Lung (tissue), 12 donors: ENCODE results near the gene PDCD7. TPM values are rescaled to one million over a fixed set of nuclear protein-coding genes. Genes with fewer than 3 reads are reported as not detected.
"Not testable (repeated sequence)": the region's sequence is repeated elsewhere in the genome, so short reads cannot be mapped to it uniquely, and the experiment has no call there.

Experiments used
- ATAC-seq: fragments of 200-7000 bp; cut with Tn5 transposase; one replicate; pipeline ENCODE4 v1.9.1; 2020; ENCODE audit warnings: moderate number of reproducible peaks; ENCODE audit not compliant: insufficient read depth, low FRiP score
- DNase-seq, 3 donors: peaks; one replicate each; pipeline ENCODE4 v3.0.0-alpha.2; 2013 to 2017
- H3K27ac ChIP-seq, 2 donors: one replicate each; pipeline ENCODE4 v1.5.1; 2013; ENCODE audit warnings: mild to moderate bottlenecking in 2 of 2, moderate library complexity in 2 of 2, control low read depth in 1 of 2, inconsistent platforms in 1 of 2, low read depth in 1 of 2, low read length in 1 of 2
- H3K27me3 ChIP-seq, 3 donors: one replicate each; pipeline ENCODE4 v1.5.1; 2013; ENCODE audit warnings: low read length in 2 of 3; ENCODE audit not compliant: control insufficient read depth in 3 of 3, insufficient read depth in 3 of 3
- H3K36me3 ChIP-seq, 4 donors: one replicate each; pipeline ENCODE4 v1.5.1; 2013; ENCODE audit warnings: low read length in 4 of 4, mild to moderate bottlenecking in 1 of 4, moderate library complexity in 1 of 4; ENCODE audit not compliant: control insufficient read depth in 4 of 4, insufficient read depth in 4 of 4
- H3K4me1 ChIP-seq, 5 donors: one replicate each; pipeline ENCODE4 v1.5.1; 2013; ENCODE audit warnings: low read length in 5 of 5, mild to moderate bottlenecking in 2 of 5, moderate library complexity in 1 of 5; ENCODE audit not compliant: control insufficient read depth in 5 of 5, insufficient read depth in 5 of 5
- H3K4me3 ChIP-seq: one replicate; pipeline ENCODE4 v1.5.1; 2013; ENCODE audit warnings: mild to moderate bottlenecking, control low read depth, moderate library complexity
- H3K9ac ChIP-seq, 2 donors: one replicate each; pipeline ENCODE4 v1.5.1; 2013; ENCODE audit warnings: low read length in 2 of 2, control low read depth in 1 of 2; ENCODE audit not compliant: insufficient read depth in 1 of 2
- H3K9me3 ChIP-seq, 4 donors: one replicate each; pipeline ENCODE4 v1.5.1; 2013; ENCODE audit warnings: low read length in 3 of 4, mild to moderate bottlenecking in 1 of 4, moderate library complexity in 1 of 4; ENCODE audit not compliant: control insufficient read depth in 4 of 4, insufficient read depth in 3 of 4
- WGBS, 2 donors: extraction: QIAGEN DNeasy Blood & Tissue Kit; methylation state at CpG; one replicate each; pipeline ENCODE4 v1.1.7; 2013; 5-methylcytosine and 5-hydroxymethylcytosine counted together
- polyA plus RNA-seq, 2 donors: library from polyadenylated mRNA; stranded (reverse); fragments of 200-250 nt; gene quantifications; one replicate each; pipeline ENCODE4 v1.2.1, GENCODE V29; 2013
- total RNA-seq, 2 donors: library from RNA; depleted of rRNA in 1 of 2; stranded (reverse); fragments of >200 nt in 1 of 2; gene quantifications; one replicate each; pipeline ENCODE4 v1.2.1, GENCODE V29; 2014 to 2021
- TF ChIP-seq, protein P1 (sequence below): IDR thresholded peaks from 2 replicates; pipeline ENCODE4 v1.5.1; 2012; ENCODE audit warnings: mild to moderate bottlenecking; ENCODE audit errors: control extremely low read depth, extremely low read depth
- donor health status: control.
- donor health status: control.
- donor health status: Bipolar disorder and iron deficiency.
- donor health status: healthy.
- donor health status: DM: yes; HTN: yes; CAD: no.

PDCD7 gene
- total and polyA plus RNA-seq, 4 donors = 8.8 to 21.7 (median 14.1) TPM

DNA sequence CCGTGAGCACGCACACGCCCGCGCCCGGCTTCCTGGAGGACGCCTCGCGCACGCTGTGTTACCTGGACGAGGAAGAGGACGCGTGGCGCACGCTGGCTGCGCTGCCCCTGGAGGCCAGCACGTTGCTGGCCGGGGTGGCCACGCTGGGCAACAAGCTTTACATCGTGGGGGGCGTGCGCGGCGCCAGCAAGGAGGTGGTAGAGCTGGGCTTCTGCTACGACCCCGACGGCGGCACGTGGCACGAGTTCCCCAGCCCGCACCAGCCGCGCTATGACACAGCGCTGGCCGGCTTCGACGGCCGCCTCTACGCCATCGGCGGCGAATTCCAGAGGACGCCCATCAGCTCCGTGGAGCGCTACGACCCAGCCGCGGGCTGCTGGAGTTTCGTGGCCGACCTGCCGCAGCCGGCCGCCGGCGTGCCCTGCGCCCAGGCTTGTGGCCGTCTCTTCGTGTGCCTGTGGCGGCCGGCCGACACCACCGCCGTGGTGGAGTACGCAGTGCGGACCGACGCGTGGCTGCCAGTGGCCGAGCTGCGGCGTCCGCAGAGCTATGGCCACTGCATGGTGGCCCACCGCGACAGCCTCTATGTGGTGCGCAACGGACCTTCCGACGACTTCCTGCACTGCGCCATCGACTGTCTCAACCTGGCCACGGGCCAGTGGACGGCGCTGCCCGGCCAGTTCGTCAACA is 56.2 kb downstream of the PDCD7 start:
- no peak overlapping the region for H3K9ac ChIP-seq
- H3K4me3 ChIP-seq = no peak overlapping the region
- H3K4me1 ChIP-seq = peaks cover 10 to 41% (median 21%) of the 10 kb centered on the region in 5 donors
- WGBS, 2 donors = 62 to 74% methylated on average over 74 to 85 of the region's 85 CpGs
- no peaks in the 10 kb centered on the region for H3K36me3 ChIP-seq
- peaks cover 0 to 8% (median 0%) of the 10 kb centered on the region in 4 donors for H3K9me3 ChIP-seq
- no peak for DNase-seq
- TF ChIP-seq, protein P1, sequence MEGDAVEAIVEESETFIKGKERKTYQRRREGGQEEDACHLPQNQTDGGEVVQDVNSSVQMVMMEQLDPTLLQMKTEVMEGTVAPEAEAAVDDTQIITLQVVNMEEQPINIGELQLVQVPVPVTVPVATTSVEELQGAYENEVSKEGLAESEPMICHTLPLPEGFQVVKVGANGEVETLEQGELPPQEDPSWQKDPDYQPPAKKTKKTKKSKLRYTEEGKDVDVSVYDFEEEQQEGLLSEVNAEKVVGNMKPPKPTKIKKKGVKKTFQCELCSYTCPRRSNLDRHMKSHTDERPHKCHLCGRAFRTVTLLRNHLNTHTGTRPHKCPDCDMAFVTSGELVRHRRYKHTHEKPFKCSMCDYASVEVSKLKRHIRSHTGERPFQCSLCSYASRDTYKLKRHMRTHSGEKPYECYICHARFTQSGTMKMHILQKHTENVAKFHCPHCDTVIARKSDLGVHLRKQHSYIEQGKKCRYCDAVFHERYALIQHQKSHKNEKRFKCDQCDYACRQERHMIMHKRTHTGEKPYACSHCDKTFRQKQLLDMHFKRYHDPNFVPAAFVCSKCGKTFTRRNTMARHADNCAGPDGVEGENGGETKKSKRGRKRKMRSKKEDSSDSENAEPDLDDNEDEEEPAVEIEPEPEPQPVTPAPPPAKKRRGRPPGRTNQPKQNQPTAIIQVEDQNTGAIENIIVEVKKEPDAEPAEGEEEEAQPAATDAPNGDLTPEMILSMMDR = no peak
- H3K27me3 ChIP-seq = no peaks in the 10 kb centered on the region
- no peak for ATAC-seq
- no peak overlapping the region for H3K27ac ChIP-seq

DNA sequence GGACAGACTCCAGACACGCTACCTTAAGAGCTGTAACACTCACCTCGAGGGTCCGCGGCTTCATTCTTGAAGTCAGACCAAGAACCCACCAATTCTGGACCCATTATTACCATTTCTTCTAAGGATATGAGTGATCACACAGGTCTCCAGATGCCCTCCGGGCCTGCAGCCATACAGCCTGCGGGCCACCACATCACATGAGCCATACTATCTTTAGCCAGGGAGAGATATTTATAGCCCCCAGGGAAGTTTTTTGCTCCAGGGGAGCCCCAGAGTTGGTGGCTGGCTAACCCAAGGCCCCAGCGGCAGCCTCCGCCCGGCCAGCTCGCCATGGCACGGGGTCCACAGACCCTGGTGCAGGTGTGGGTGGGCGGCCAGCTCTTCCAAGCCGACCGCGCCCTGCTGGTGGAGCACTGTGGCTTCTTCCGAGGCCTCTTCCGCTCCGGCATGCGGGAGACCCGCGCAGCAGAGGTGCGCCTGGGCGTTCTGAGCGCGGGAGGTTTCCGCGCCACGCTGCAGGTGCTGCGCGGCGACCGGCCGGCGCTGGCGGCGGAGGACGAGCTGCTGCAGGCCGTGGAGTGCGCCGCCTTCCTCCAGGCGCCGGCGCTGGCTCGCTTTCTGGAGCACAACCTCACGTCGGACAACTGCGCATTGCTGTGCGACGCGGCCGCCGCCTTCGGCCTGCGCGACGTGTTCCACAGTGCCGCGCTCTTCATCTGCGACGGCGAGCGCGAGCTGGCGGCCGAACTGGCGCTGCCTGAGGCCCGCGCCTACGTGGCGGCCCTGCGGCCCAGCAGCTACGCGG is 56.9 kb downstream of the PDCD7 start, which contains the start of gene KBTBD13:
TSS of gene KBTBD13 (plus strand) at position 261 of the 805 bp plus-strand sequence. CDS start at position 331, 70 bp downstream.
- Histone ChIP-seq H3K9me3 (peaks cover 0 to 8% (median 0%) of the 10 kb centered on the region in 4 donors), H3K4me1 (peaks cover 10 to 41% (median 14%) of the 10 kb centered on the region in 5 donors), H3K9ac (no peak within 1 kb of the TSS), H3K4me3 (no peak within 1 kb of the TSS), H3K27me3 (no peaks in the 10 kb centered on the region), H3K27ac (peak within 1 kb of the TSS in 1 of 2 donors; percentile 72), H3K36me3 (no peaks in the 10 kb centered on the region)
- no peak for DNase-seq
- 76 to 85% methylated on average over 61 to 73 of the region's 73 CpGs for WGBS, 2 donors
- ATAC-seq = no peak
- TF ChIP-seq, protein P1 = no peak

DNA sequence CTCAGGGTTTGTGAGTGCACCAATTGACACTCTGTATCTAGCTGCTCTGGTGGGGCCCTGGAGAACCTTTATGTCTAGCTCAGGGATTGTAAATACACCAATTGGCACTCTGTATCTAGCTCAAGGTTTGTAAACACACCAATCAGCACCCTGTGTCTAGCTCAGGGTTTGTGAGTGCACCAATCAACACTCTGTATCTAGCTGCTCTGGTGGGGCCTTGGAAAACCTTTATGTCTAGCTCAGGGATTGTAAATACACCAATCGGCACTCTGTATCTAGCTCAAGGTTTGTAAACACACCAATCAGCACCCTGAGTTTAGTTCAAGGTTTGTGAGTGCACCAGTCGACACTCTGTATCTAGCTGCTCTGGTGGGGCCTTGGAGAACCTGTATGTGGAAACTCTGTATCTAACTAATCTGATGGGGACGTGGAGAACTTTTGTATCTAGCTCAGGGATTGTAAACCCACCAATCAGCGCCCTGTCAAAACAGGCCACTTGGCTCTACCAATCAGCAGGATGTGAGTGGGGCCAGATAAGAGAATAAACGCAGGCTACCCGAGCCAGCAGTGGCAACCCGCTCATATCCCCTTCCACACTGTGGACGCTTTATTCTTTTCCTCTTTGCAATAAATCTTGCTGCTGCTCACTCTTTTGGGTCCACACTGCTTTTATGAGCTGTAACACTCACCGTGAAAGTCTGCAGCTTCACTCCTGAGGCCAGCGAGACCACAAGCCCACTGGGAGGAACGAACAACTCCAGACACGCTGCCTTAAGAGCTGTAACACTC is 57.8 kb downstream of the PDCD7 start:
- WGBS, 2 donors = 46 to 65% methylated on average over 12 of the region's 12 CpGs
- Histone ChIP-seq H3K4me1 (peaks cover 5 to 41% (median 18%) of the 10 kb centered on the region in 5 donors), H3K27ac (peak overlapping the region in 1 of 2 donors; percentile 72)
- H3K4me3 ChIP-seq, H3K27me3 ChIP-seq, H3K9me3 ChIP-seq, ATAC-seq, H3K9ac ChIP-seq, DNase-seq, H3K36me3 ChIP-seq: not testable (repeated sequence)

DNA sequence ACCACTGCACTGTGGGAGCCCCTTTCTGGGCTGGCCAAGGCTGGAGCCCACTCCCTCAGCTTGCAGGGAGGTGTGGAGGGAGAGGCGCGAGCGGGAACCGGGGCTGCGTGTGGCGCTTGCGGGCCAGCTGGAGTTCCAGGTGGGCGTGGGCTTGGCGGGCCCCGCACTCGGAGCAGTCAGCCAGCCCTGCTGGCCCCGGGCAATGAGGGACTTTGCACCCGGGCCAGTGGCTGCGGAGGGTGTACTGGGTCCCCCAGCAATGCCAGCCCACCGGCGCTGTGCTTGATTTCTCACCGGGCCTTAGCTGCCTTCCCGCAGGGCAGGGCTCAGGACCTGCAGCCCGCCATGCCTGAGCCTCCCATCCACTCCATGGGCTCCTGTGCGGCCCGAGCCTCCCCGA is 58.7 kb downstream of the PDCD7 start:
- not testable (repeated sequence) for ATAC-seq, DNase-seq, H3K9me3 ChIP-seq, H3K4me3 ChIP-seq, H3K27ac ChIP-seq, H3K36me3 ChIP-seq, H3K9ac ChIP-seq, H3K27me3 ChIP-seq
- peaks cover 5 to 44% (median 23%) of the 10 kb centered on the region in 5 donors for H3K4me1 ChIP-seq
- 96 to 98% methylated on average over 7 to 22 of the region's 22 CpGs for WGBS, 2 donors
